GM18511 (cell line): Measurements from ENCODE around the gene HSPA4L.
A peak's percentile ranks its signal among the peaks of the same experiment; 100 is the strongest.

Experiments used
- ATAC-seq: cut with Tn5 transposase; IDR thresholded peaks from one replicate; pipeline ENCODE4 v1.9.1; 2021; ENCODE audit warnings: mild to moderate bottlenecking, moderate library complexity; ENCODE audit not compliant: unreplicated experiment

The HSPA4L gene

DNA sequence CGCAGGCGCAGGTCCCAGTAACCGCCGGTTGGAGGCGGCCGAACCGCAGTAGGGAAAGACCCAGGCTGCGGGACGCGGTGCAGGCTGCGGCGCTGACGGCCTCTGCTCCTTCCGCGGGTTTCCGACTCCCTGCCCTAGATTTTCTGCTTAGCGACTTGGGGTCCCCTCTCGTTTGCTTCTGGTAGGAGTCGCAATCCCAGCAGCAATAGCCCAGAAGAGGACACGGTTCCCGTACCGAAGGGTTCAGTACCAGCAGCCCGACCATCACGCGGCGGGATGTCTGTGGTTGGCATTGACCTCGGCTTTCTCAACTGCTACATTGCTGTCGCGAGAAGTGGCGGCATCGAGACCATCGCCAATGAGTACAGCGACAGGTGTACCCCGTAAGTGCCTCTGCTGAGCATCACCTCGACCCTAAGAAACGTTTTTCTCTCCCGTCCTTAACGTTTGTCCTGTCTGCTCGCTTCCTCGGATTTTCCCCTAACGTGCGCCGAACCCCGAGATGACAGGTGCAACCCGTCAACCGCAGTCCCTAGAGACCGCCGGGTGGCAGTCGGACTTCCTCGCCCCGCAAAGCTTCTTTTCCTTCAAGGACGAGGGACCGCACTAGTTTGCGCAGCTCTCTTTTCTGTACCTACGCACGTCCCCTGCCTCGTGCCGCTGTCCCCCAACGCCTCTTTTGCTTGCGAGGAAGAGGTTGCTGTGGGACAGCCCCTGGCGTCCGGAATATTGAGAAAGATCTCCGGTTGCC, at the start of gene HSPA4L:
Gene HSPA4L (plus strand): TSS at position 48 of the 751 bp plus-strand sequence. CDS start 229 bp downstream, at position 277.
- ATAC-seq = peak; percentile 47

DNA sequence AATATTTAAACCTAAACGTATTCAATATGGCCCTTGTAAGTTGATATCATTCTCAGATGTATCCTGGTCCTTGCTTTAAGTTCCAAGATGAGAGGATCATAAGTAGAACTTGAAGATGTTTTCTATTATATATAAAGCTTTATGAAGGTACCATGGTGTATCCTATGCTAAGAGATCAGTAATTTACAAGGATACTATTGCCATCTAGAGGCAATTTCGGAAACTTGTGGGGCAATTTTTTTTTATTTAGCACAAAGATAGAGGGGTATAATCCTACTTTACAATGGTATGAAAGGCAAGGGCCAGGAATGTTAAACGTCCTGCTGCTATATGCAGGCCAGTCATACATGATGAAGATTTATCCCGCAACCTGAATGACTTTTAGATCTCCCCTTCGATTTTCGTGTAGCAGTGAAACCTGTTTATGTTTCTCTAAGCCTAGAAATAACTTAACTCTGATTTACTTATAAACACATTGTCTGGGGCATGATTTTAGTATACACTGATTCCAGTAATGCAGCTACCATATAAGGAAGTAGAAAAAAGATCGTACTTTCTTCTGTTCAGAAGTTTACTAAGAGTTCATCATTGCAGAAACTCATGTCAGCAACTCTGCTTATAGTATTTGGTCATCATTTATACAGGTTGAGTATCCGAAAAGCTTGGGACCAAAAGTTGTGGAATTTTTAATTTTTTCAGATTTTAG, 49.3 kb upstream of the HSPA4L start:
- peak; percentile 84 for ATAC-seq

GRCh38 chr4:127734976-127735375, 47.1 kb upstream of the HSPA4L start:
- no peak for ATAC-seq

DNA sequence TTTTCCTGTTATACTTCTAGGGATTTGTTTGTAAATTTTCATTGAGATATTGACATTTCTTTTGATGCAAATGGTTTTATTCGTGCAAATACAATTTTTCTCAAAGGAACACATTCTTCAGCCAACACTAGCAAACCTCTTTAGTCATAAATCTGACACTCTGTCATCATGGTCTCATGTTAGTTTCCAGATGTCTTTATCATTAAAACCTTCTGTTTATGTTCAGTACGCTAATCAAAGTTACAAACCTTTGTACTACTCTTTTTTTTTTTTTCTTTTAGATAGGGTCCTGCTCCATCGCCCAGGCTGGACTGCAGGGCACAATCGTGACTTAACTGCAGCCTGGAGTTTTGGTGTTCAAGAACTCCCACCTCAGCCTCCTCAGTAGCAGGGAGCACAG, 44.8 kb upstream of the HSPA4L start:
- no peak for ATAC-seq

GRCh38 chr4:127741247-127741646, 40.9 kb upstream of the HSPA4L start:
- no peak for ATAC-seq

GRCh38 chr4:127747883-127748282, 34.2 kb upstream of the HSPA4L start:
- ATAC-seq = no peak

- no peak for ATAC-seq
Observed at GRCh38 chr4:127748957-127749356, 33.2 kb upstream of the HSPA4L start.

- ATAC-seq = no peak
Observed at GRCh38 chr4:127756906-127757305, 25.2 kb upstream of the HSPA4L start.

- ATAC-seq = peak; percentile 85
Observed at GRCh38 chr4:127759228-127759820, 22.8 kb upstream of the HSPA4L start.

- ATAC-seq = peak; percentile 7
Observed at GRCh38 chr4:127759893-127760292, 22.2 kb upstream of the HSPA4L start.

DNA sequence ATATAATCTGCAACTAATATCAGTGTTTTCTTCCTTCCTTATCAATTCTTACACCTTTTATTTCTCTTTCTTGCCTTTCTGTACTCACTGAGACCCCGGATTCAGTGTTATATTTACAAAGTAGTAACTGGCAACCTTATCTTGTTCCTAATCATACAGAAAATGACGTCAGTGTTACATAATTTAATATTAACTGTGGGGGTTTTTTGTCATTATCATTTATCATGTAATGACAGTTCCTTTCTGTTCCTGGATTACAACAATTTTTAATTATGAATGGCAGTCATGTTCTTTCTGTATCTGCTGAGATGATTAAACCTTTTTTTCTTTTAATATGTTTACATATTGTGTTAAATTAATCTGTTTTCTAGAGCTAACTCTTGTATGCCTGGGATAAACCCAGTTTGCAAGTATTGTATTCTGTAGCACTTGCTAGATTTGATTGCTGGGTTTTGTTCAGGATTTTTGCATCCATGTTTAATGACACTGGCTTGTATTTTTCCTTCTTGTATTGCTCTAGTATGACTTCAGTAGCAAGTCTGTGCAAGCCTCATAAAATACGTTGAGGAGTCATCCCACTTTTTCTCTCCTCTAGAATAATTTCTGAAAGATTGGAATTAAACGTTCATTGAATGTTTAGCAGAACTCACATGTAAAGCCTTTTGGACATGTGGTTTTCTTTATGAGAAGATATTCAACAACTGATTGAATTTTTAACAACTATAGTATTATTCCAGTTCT, 10.4 kb upstream of the HSPA4L start:
- no peak for ATAC-seq

- no peak for ATAC-seq
Observed at GRCh38 chr4:127772769-127773671, 9.1 kb upstream of the HSPA4L start.

GRCh38 chr4:127775843-127776242, 6.3 kb upstream of the HSPA4L start:
- peak; percentile 53 for ATAC-seq

DNA sequence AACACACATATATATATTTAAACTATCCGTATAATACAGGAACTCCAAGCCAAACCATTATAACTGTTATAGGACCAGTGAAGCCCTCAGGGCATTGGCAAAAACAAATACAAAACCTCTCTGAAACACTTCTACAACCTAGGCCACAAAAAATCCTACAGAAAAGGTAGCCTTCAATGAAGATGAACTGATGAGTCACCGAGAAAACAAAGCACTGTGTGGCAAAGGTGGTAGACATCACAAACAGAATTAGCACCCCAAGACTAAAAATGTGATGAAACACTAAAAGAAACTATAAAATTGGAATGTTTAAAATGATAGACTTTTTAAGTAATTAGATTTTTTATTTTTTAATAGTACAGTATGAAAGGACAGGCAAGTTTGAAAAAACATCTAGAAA, 5.5 kb upstream of the HSPA4L start:
- peak; percentile 25 for ATAC-seq

GRCh38 chr4:127777487-127777886, 4.6 kb upstream of the HSPA4L start:
- no peak for ATAC-seq

DNA sequence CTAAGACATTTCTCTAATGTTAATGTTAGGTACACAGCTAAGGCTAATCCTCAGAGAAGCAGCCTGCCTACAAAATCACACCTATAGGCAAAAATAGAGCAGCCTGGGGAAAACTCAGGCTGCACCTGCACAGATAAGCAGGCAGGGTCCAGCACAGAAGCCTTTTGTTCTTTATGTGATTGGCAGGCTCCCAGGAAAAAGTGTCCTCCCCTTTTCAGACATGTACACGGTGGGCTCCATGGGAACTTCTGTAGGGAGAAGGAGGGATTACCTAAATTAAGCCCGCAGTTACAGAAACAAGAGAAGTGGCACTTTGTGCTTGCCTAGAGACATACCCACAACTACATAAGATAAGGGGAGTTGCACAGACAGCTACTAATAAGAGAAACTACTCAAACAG, 4.0 kb upstream of the HSPA4L start:
- ATAC-seq = no peak

GRCh38 chr4:127780598-127780997, 1.5 kb upstream of the HSPA4L start:
- no peak for ATAC-seq

GRCh38 chr4:127781300-127782024, 660 bp upstream of the HSPA4L start:
- peak; percentile 42 for ATAC-seq

DNA sequence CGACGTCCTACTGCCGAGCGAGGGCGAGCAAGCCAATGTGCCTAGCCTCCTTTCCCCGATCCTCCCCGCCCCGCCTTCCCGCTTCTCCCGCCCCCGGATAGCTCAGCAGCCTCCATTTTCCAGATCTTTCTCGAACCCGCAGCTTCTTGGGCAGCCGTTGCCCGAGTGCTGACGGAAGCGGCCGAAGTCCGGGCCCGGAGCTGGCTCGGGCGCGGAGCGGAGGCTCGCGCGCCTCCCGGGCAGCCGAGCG, 172 bp upstream of the HSPA4L start:
- ATAC-seq = peak; percentile 79
